GM12865 (cell line): ENCODE data around the gene TARS3.
"Not testable (repeated sequence)": the region's sequence is repeated elsewhere in the genome, so short reads cannot be mapped to it uniquely, and the experiment has no call there.

Experiments used
- DNase-seq: peaks from one replicate; pipeline ENCODE4 v3.0.0; 2010; ENCODE audit warnings: low read depth
- H3K4me3 ChIP-seq: 2 replicates; pipeline ENCODE4 v1.5.1; 2011; ENCODE audit warnings: mild to moderate bottlenecking, low read depth, low read length, control low read depth
- TF ChIP-seq, protein P1 (sequence below): IDR thresholded peaks from 2 replicates; pipeline ENCODE4 v1.5.1; 2011; ENCODE audit warnings: low read length, control low read depth, low read depth, inconsistent platforms; ENCODE audit not compliant: insufficient read depth; ENCODE audit errors: missing control alignments

Gene TARS3

DNA sequence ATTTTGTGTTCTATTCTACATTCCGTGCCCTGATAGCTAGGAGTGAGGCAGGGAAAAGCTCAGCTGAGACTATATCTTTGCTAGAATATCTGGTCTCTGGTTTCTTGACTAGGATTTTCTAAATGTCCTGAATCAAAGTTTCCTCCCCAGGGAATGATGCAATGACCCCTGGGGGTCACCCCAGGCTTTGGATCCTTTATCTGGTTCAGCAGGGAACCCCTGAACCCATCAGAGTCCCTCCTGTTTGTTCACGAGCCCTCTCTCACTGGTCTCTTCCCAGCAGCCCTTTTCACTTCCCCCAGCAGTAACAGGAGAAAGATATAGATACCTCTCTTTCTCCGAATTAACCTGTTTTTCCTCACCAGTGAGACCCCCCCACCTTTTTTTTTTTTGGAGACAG is 86.4 kb downstream of the TARS3 start:
- H3K4me3 ChIP-seq, result no peak overlapping the region
- TF ChIP-seq, protein P1, sequence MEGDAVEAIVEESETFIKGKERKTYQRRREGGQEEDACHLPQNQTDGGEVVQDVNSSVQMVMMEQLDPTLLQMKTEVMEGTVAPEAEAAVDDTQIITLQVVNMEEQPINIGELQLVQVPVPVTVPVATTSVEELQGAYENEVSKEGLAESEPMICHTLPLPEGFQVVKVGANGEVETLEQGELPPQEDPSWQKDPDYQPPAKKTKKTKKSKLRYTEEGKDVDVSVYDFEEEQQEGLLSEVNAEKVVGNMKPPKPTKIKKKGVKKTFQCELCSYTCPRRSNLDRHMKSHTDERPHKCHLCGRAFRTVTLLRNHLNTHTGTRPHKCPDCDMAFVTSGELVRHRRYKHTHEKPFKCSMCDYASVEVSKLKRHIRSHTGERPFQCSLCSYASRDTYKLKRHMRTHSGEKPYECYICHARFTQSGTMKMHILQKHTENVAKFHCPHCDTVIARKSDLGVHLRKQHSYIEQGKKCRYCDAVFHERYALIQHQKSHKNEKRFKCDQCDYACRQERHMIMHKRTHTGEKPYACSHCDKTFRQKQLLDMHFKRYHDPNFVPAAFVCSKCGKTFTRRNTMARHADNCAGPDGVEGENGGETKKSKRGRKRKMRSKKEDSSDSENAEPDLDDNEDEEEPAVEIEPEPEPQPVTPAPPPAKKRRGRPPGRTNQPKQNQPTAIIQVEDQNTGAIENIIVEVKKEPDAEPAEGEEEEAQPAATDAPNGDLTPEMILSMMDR, result no peak
- no peak for DNase-seq

DNA sequence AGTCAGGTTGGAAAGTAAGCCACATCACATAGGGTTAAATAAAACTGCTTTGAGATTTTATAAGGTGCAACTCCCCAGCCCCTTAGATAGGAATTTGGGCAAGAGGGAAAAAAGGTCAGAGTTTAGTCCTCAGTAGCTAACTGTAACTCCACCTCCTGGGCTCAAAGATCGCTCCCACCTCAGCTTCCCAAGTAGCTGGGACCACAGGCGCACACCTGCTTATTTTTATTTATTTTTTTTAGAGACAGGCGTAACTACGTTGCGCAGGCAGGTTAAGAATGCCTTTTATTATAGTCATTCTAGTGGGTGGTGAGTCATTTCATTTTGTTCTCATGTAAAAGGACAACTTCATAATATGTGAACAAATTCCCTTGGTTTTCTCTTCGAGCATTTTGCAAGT is 86.8 kb downstream of the TARS3 start:
- DNase-seq, result no peak
- TF ChIP-seq, protein P1, result no peak

DNA sequence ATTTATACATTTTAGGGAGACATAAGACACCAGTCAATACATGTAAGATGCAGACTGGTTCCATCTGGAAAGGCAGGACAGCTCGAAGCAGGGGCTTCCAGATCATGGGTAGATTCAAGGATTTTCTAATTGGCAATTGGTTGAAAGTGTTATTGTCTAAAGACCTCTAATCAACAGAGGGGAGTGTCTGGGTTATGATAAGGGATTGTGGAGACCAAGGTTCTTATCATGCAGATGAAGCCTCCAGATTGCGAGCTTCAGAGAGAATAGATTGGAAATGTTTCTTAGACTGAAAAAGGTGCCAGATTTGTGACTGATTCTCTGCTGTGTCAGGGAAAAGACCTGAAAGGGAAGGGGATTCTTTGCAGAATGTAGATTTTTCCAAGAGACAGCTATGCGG is 87.2 kb downstream of the TARS3 start:
- TF ChIP-seq, protein P1, result no peak
- no peak for DNase-seq

More for the DNA sequence above, 86.8 kb downstream of the TARS3 start:
- H3K4me3 ChIP-seq, result no peak overlapping the region

DNA sequence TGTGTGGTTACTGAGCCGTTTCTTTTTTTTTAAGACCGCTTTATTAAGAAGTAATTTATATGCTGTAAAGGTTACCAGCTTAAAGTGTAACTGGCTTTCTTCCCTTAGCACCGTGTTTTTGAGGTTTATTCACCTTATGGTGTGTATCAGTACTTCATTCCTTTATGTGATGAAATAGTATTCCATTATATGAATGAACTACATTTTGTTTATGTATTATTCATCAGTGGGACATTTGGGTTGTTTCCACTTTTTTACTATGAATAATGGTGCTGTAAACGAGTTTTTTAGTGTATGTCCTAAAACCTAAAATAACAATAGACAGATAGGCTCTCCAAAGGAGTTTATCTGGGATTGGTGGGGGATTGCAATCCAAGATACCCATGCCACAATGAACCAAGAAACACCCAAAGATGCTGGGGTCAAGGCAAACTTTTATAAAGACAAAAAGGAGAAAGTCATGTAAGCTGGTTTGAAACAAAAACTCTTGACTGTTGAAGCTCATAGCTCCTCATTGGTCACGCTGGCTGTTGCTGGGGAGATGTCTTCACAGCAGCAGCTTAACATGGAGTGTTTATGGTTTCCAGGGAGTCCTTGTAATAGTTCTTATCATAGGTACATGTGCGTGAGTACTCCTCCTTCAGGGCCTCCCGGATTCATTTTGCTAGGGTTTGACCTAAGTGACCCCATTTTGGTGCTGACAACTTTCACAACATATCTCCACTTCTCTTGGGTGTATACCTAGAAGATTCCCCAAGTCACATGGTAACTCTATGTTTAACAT is 88.1 kb downstream of the TARS3 start:
- TF ChIP-seq, protein P1, result no peak
- no peak for DNase-seq

More for the DNA sequence above, 87.2 kb downstream of the TARS3 start:
- H3K4me3 ChIP-seq, result no peak overlapping the region

DNA sequence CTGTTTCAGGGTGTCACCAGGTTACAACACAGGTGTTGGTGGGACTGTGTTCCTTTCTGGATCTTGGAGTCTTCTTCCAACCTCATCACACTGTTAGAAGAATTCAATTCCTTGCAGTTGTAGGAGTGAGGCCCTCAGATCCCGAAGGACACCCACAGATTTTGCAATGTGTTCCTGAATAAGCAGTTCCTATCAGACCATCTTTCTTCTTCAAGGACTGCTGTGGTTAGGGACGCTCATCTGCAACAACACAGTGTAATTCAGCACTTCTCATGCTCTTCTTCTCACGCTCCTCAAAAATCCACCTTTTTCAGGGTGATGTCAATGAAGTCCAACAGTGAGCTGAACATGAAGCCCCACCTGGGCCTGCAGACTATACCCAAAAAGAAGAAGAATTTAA is 90.9 kb downstream of the TARS3 start:
- TF ChIP-seq, protein P1, result no peak
- DNase-seq, result no peak
- no peak overlapping the region for H3K4me3 ChIP-seq

More for the DNA sequence above, 88.1 kb downstream of the TARS3 start:
- H3K4me3 ChIP-seq, result no peak overlapping the region

DNA sequence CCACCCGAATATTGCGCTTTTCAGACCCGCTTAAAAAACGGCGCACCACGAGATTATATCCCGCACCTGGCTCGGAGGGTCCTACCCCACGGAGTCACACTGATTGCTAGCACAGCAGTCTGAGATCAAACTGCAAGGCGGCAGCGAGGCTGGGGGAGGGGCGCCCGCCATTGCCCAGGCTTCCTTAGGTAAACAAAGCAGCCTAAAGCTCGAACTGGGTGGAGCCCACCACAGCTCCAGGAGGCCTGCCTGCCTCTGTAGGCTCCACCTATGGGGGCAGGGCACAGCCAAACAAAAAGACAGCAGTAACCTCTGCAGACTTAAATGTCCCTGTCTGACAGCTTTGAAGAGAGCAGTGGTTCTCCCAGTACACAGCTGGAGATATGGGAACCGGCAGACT is 97.5 kb downstream of the TARS3 start:
- not testable (repeated sequence) for H3K4me3 ChIP-seq, DNase-seq

DNA sequence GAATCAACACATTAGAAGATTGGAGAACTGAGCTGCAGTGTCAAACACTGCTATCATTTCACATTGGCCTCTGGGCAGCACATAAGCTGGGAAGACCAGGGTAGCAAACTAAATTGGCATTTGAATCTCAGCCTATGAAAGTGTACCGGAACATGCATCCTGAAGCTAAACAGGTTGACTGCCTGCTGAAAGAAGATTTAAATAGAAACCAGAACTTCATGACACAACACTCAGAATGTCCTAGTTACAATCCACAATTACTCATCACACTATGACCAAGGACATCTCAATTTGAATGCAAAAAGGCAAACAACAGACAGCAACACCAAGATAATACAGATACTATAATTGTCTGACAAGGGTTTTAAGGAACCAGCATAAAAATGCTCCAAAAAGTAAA is 98.3 kb downstream of the TARS3 start:
- DNase-seq, result no peak
- TF ChIP-seq, protein P1, result no peak
- no peak overlapping the region for H3K4me3 ChIP-seq
